ENCODE data around the gene TMEM37.

Gene TMEM37

GRCh38 chr2:119408221-119408619 is 23.4 kb upstream of the TMEM37 start:
- TF ChIP-seq, protein P1, sequence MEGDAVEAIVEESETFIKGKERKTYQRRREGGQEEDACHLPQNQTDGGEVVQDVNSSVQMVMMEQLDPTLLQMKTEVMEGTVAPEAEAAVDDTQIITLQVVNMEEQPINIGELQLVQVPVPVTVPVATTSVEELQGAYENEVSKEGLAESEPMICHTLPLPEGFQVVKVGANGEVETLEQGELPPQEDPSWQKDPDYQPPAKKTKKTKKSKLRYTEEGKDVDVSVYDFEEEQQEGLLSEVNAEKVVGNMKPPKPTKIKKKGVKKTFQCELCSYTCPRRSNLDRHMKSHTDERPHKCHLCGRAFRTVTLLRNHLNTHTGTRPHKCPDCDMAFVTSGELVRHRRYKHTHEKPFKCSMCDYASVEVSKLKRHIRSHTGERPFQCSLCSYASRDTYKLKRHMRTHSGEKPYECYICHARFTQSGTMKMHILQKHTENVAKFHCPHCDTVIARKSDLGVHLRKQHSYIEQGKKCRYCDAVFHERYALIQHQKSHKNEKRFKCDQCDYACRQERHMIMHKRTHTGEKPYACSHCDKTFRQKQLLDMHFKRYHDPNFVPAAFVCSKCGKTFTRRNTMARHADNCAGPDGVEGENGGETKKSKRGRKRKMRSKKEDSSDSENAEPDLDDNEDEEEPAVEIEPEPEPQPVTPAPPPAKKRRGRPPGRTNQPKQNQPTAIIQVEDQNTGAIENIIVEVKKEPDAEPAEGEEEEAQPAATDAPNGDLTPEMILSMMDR (conservative IDR thresholded peaks at IDR 0.05), result no peak
- TF ChIP-seq ZFX (IDR thresholded peaks at IDR 0.05), result no peak
- H3K27ac ChIP-seq, result no peak overlapping the region

- TF ChIP-seq ZFX (IDR thresholded peaks at IDR 0.05), result no peak
- TF ChIP-seq, protein P1 (conservative IDR thresholded peaks at IDR 0.05), result no peak
These were observed 22.1 kb upstream of the TMEM37 start for GRCh38 chr2:119409506-119409905.

GRCh38 chr2:119414894-119415293 is 16.8 kb upstream of the TMEM37 start:
- TF ChIP-seq, protein P1 (conservative IDR thresholded peaks at IDR 0.05), result no peak
- no peak for TF ChIP-seq ZFX (IDR thresholded peaks at IDR 0.05)
- no peak overlapping the region for H3K27ac ChIP-seq

More at GRCh38 chr2:119409506-119409905, 22.1 kb upstream of the TMEM37 start:
- H3K27ac ChIP-seq, result no peak overlapping the region

- TF ChIP-seq, protein P1 (conservative IDR thresholded peaks at IDR 0.05), result no peak
- no peak for TF ChIP-seq ZFX (IDR thresholded peaks at IDR 0.05)
- H3K27ac ChIP-seq, result no peak overlapping the region
These were observed 16.0 kb upstream of the TMEM37 start for GRCh38 chr2:119415630-119416029.

GRCh38 chr2:119416299-119416923 is 15.2 kb upstream of the TMEM37 start:
- no peak for TF ChIP-seq ZFX (IDR thresholded peaks at IDR 0.05)
- TF ChIP-seq, protein P1 (conservative IDR thresholded peaks at IDR 0.05), result no peak
- no peak overlapping the region for H3K27ac ChIP-seq

DNA sequence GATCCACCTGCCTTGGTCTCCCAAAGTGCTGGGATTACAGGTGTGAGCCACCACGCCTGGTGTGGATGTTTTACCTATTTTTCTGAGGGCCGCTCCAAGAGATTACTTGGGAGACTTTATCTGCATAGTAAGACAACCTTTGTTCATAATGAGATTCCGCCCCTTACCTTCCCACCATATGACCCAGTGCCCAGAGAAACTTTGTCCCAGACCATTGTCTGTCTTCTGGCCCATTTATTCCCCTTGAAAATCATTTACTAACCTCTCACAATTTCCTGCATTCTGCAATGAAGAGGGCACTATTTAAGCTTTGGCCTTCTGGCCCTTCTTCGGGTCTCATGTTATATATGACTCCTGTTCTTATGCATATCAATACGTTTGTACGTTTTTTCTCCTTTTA is 13.7 kb upstream of the TMEM37 start:
- no peak for TF ChIP-seq ZFX (IDR thresholded peaks at IDR 0.05)
- TF ChIP-seq, protein P1 (conservative IDR thresholded peaks at IDR 0.05), result no peak
- no peak overlapping the region for H3K27ac ChIP-seq

DNA sequence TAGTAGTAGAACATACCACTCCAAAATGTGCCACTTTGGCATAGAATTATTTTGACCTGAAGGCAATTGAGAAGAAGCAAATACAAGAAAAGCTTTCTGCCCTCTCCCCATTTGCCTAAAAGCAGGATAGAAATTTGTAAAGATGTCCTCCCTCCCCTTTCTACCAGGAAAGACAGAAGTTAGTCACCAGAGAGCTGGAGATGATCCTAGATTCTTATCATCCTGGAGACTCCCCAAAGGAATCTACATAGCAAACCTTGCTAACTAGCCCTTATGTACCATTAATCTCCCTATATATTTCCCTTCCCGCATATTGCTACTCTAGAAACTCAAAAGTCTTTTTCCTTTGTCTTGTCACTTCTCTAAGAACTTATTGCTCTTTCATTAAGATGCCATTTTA is 12.6 kb upstream of the TMEM37 start:
- peak overlapping the region; percentile 68 for H3K27ac ChIP-seq
- TF ChIP-seq, protein P1 (conservative IDR thresholded peaks at IDR 0.05), result no peak
- TF ChIP-seq ZFX (IDR thresholded peaks at IDR 0.05), result no peak

Measured in C4-2B (cell line).